Chondrocyte (in vitro differentiated cells): Measurements from ENCODE around the gene DNAH7. TPM values are rescaled to one million over a fixed set of nuclear protein-coding genes. Genes with fewer than 3 reads are reported as not detected.

Source experiments
- DNase-seq: peaks from one replicate; pipeline ENCODE4 v3.0.0; 2021; ENCODE audit warnings: mixed read lengths, low spot score
- H3K27ac Mint-ChIP-seq: one replicate; pipeline ENCODE4 v1.8.0; 2021; ENCODE audit warnings: mild to moderate bottlenecking, moderate library complexity, mixed read lengths; ENCODE audit not compliant: unreplicated experiment
- H3K27me3 Mint-ChIP-seq: 2 replicates; pipeline ENCODE4 v1.8.0; 2021; ENCODE audit warnings: low read depth, mixed read lengths
- H3K36me3 Mint-ChIP-seq: 2 replicates; pipeline ENCODE4 v1.8.0; 2021; ENCODE audit warnings: low read depth, mixed read lengths
- H3K4me1 Mint-ChIP-seq: 2 replicates; pipeline ENCODE4 v1.8.0; 2021; ENCODE audit warnings: low read depth, mild to moderate bottlenecking, mixed read lengths
- H3K4me3 Mint-ChIP-seq: one replicate; pipeline ENCODE4 v1.8.0; 2021; ENCODE audit warnings: mild to moderate bottlenecking, moderate library complexity, mixed read lengths; ENCODE audit not compliant: unreplicated experiment
- H3K9me3 Mint-ChIP-seq: 2 replicates; pipeline ENCODE4 v1.8.0; 2021; ENCODE audit warnings: low read depth, mixed read lengths
- CTCF ChIP-seq: fragments of 200-600 bp; sonication (generic); IDR thresholded peaks from 2 replicates; pipeline ENCODE4 v1.5.0; 2021; ENCODE audit warnings: antibody characterized with exemption, mild to moderate bottlenecking, moderate library complexity
- total RNA-seq: library from RNA; stranded (reverse); gene quantifications from 3 replicates; pipeline ENCODE4 v1.2.1, GENCODE V29; 2021

Gene DNAH7
- total RNA-seq, 1 donor from 2014 or later = 0.20 TPM

- TF ChIP-seq CTCF = no peak
- H3K27me3 Mint-ChIP-seq = no peaks in the 10 kb centered on the region
- H3K36me3 Mint-ChIP-seq = no peaks in the 10 kb centered on the region
- H3K4me1 Mint-ChIP-seq = peaks cover 9% of the 10 kb centered on the region
- H3K9me3 Mint-ChIP-seq = no peaks in the 10 kb centered on the region
- no peak overlapping the region for H3K4me3 Mint-ChIP-seq
- H3K27ac Mint-ChIP-seq = peak overlapping the region; percentile 78
- no peak for DNase-seq
Measured at GRCh38 chr2:195820867-195821565, 247.6 kb downstream of the DNAH7 start.

GRCh38 chr2:195820373-195820772 is 248.3 kb downstream of the DNAH7 start:
- Mint-ChIP-seq H3K27ac (peak overlapping the region; percentile 78), H3K4me1 (peaks cover 9% of the 10 kb centered on the region), H3K27me3 (no peaks in the 10 kb centered on the region), H3K4me3 (no peak overlapping the region), H3K36me3 (no peaks in the 10 kb centered on the region), H3K9me3 (no peaks in the 10 kb centered on the region)
- DNase-seq = no peak
- TF ChIP-seq CTCF = no peak

- no peaks in the 10 kb centered on the region for H3K27me3 Mint-ChIP-seq
- TF ChIP-seq CTCF = no peak
- H3K4me1 Mint-ChIP-seq = peaks cover 9% of the 10 kb centered on the region
- H3K36me3 Mint-ChIP-seq = no peaks in the 10 kb centered on the region
- no peak for DNase-seq
- no peak overlapping the region for H3K4me3 Mint-ChIP-seq
- H3K9me3 Mint-ChIP-seq = no peaks in the 10 kb centered on the region
- no peak overlapping the region for H3K27ac Mint-ChIP-seq
Measured at GRCh38 chr2:195819276-195819675, 249.4 kb downstream of the DNAH7 start.

DNA sequence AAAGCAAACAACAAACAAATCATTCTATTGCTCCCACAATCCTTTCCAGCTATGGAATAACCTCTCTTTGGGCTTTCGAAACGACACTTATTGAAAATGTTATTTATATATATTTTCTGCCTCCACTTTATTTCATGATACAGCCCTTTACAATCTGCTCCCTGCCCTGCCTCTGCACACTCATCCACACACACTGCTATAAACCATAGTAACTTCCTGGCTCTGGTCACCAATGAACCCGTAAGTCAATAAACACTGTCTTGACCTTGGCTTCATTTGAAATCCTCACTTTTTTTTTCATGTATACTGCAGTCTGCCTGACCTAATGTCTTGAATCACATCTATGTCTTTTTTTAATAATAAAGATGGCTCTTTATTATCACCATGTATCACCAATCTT is 250.1 kb downstream of the DNAH7 start:
- H3K27ac Mint-ChIP-seq = no peak overlapping the region
- no peak for TF ChIP-seq CTCF

GRCh38 chr2:195818106-195818505 is 250.5 kb downstream of the DNAH7 start:
- Mint-ChIP-seq H3K4me3 (no peak overlapping the region), H3K27ac (no peak overlapping the region), H3K36me3 (no peaks in the 10 kb centered on the region), H3K27me3 (peaks cover 7% of the 10 kb centered on the region), H3K4me1 (peaks cover 9% of the 10 kb centered on the region), H3K9me3 (no peaks in the 10 kb centered on the region)
- no peak for TF ChIP-seq CTCF
- no peak for DNase-seq

More for the DNA sequence above, 250.1 kb downstream of the DNAH7 start:
- DNase-seq = no peak
- H3K4me1 Mint-ChIP-seq = peaks cover 9% of the 10 kb centered on the region
- H3K36me3 Mint-ChIP-seq = no peaks in the 10 kb centered on the region
- peaks cover 5% of the 10 kb centered on the region for H3K27me3 Mint-ChIP-seq
- no peak overlapping the region for H3K4me3 Mint-ChIP-seq
- H3K9me3 Mint-ChIP-seq = no peaks in the 10 kb centered on the region
